Measurements from ENCODE around the gene CDK5R1. TPM values are rescaled to one million over a fixed set of nuclear protein-coding genes. Genes with fewer than 3 reads are reported as not detected.
A peak's percentile ranks its signal among the peaks of the same experiment; 100 is the strongest.
"Not testable (repeated sequence)": the region's sequence is repeated elsewhere in the genome, so short reads cannot be mapped to it uniquely, and the experiment has no call there.

The CDK5R1 gene
- 1 to 10 TPM in 1 of 2 donors, under 1 TPM in 1; 0.93 to 1.3 TPM for total RNA-seq
- long read RNA-seq, donor 1, full-length matches to known transcripts = 1 of 1 reads
- long read RNA-seq, donor 1, partial matches to known transcripts = 0 of 1 reads
- long read RNA-seq, donor 1, other reads (novel, unspliced or antisense) = 0 of 1 reads
- long read RNA-seq, donor 2 = 0 reads

- intact Hi-C loops (cut with DNase I) = loop anchor here (5.0 to 10.0 kb wide), 2 partner anchors 268 to 745 kb away; no protein-coding TSS in a partner anchor
- peak; percentile 89 for DNase-seq (ENCODE audit: low spot score)
Measured at GRCh38 chr17:32486701-32487472, at the start of gene CDK5R1. CDK5R1 (plus strand) TSS chr17:32486993; CDS start chr17:32487621, 628 bp downstream.

GRCh38 chr17:32440722-32441121 is 46.1 kb upstream of the CDK5R1 start:
- no peak for DNase-seq (ENCODE audit: low spot score)
- intact Hi-C loops (cut with DNase I) = no loop called here

DNA sequence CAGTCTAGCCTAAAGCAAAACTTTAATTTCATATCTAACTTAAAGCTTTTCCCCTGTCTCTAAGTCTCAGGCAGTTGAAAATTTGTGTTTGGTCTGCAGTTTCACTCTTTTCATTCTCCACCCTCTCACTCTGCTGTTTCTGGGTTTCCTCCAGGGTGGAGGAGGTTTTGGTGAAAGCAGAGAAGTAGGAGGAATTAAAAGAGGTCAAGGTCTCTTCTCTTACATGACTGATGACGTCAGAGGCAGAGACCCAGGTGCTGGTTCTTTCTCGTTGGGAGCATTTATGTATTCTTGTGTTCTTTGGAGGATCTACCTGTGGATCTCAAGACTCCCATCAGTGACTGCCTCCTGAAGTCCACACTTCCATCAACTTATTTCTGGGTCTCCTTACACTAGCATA is 44.9 kb upstream of the CDK5R1 start:
- intact Hi-C loops (cut with DNase I) = no loop called here
- DNase-seq (ENCODE audit: low spot score) = no peak

DNA sequence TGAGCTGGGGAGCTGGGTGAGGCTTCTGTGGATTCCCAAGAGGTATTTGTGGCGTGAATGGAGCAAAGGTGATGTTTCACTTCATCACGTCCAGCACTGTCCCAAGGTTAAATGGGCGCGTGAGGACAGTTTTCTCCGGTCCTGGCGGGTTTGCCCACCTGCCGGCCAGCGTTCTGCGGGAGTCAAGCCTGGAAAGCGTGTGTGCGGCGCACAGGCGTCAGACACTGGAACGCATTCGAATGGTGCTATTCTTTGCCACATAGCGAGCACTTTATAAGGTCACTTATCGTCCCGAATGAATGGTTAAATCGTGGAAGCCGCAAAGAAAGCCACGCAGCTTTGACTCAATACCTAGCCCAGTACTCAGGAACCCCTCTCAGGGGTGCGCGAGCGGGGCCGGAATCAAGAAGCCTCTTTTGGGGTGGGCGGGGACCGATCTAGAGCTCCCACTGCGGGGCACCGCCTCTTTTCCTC is 42.9 kb upstream of the CDK5R1 start:
- intact Hi-C loops (cut with DNase I) = no loop called here
- DNase-seq (ENCODE audit: low spot score) = no peak

GRCh38 chr17:32444301-32445073 is 42.3 kb upstream of the CDK5R1 start, which contains the start of gene PSMD11:
PSMD11 (plus strand) TSS chr17:32444510; CDS start chr17:32444524, 14 bp downstream.
- intact Hi-C loops (cut with DNase I) = no loop called here
- peak; percentile 99 for DNase-seq (ENCODE audit: low spot score)

DNA sequence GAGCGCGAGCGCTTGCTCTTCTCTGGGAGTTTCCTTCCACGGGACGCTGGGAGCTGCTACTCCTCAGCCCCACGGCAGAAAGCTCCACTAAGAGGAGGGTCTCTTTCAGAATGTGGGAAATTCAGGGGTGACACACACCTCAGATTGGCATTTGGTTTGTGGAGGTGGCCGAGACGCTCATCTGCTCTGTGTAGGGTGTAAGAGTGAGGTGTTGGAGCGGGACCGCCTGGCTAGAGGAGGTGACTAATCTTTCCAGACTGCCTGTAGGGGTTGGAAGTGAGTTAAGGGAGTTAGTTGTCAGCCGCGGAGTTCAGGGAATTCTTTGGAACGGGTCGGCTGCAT is 41.7 kb upstream of the CDK5R1 start:
- intact Hi-C loops (cut with DNase I) = no loop called here
- DNase-seq (ENCODE audit: low spot score) = no peak

DNA sequence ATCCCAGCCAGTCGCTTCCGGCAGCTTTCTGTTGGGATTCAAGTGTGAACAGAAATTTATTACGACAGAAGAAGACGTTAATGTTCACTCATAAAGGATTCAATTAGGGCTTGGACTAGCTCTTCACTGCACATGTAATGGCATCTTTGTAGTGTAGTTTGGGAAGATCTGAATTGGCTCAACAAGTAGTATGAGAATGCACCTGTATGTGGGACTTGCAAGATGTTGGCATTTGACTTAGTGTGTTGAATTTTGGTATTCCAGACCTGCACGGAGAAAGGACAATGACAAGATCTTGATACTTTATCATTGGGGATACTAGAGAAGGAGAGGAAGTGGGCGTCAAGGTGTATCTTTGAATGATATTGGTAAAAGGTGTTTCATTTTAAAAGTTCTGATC is 41.3 kb upstream of the CDK5R1 start:
- no peak for DNase-seq (ENCODE audit: low spot score)
- intact Hi-C loops (cut with DNase I) = no loop called here

- no peak for DNase-seq (ENCODE audit: low spot score)
- intact Hi-C loops (cut with DNase I) = no loop called here
Measured at GRCh38 chr17:32445971-32446370, 40.8 kb upstream of the CDK5R1 start.

- DNase-seq (ENCODE audit: low spot score) = no peak
Measured at GRCh38 chr17:32446949-32447348, 39.8 kb upstream of the CDK5R1 start.

DNA sequence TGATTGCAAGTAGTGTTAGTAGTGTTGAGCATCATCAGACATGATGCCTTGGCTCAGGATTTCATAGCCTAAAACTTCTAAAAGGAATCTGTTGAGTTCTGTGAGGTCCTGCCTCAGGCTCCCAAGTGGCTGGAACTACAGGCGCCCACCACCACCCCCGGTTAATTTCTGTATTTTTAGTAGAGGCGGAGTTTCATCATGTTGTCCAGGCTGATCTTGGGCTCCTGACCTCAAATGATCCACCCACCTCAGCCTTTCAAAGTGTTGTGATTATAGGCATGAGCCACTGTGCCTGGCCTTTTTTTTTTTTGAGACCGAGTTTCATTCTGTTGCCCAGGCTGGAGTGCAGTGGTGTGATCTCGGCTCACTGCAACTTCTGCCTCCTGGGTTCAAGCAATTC is 36.8 kb upstream of the CDK5R1 start:
- intact Hi-C loops (cut with DNase I) = no loop called here
- no peak for DNase-seq (ENCODE audit: low spot score)

More at GRCh38 chr17:32446949-32447348, 39.8 kb upstream of the CDK5R1 start:
- intact Hi-C loops (cut with DNase I) = no loop called here

- intact Hi-C loops (cut with DNase I) = not testable (repeated sequence)
Measured at GRCh38 chr17:32450379-32450778, 36.4 kb upstream of the CDK5R1 start.

DNA sequence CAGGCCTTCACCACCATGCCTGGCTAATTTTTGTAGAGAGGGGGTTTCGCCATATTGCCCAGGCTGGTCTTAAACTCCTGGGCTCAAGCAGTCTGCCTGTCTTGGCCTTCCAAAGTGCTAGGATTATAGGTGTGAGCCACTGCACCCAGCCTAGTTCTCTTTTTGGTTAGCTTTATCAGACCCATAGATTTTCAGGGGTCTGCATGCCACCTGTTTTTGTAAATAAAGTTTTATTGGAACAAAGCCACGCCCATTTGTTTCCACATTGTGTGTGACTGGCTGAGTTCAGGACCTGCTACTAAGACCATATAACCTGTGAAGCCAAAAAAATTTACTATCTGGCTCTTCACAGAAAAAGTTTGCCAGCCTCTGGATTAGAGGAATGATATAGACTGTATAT is 34.9 kb upstream of the CDK5R1 start:
- no peak for DNase-seq (ENCODE audit: low spot score)
- intact Hi-C loops (cut with DNase I) = no loop called here

More at GRCh38 chr17:32450379-32450778, 36.4 kb upstream of the CDK5R1 start:
- DNase-seq (ENCODE audit: low spot score) = not testable (repeated sequence)

GRCh38 chr17:32452281-32452680 is 34.5 kb upstream of the CDK5R1 start:
- DNase-seq (ENCODE audit: low spot score) = no peak
- intact Hi-C loops (cut with DNase I) = no loop called here

GRCh38 chr17:32453370-32453769 is 33.4 kb upstream of the CDK5R1 start:
- DNase-seq (ENCODE audit: low spot score) = no peak
- intact Hi-C loops (cut with DNase I) = no loop called here

- intact Hi-C loops (cut with DNase I) = no loop called here
- DNase-seq (ENCODE audit: low spot score) = no peak
Measured at GRCh38 chr17:32458371-32458770, 28.4 kb upstream of the CDK5R1 start.

DNA sequence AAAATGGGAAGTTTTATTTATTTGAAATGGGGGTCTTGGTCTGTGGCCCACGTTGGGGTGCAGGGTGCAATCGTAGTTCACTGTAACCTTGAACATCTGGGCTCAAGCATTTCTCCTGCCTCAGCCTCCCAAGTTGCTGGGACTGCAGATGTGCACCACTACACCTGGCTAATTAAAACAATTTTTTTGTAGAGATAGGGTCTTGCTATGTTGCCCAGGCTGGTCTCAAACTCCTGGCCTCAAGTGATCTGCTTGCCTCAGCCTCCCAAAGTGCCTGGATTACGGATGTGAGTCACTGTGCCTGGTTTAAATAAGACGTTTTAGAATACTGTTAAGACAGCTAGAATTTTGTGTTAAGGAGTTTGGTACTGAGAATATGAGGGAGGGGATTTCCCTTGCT is 26.7 kb upstream of the CDK5R1 start:
- no peak for DNase-seq (ENCODE audit: low spot score)
- intact Hi-C loops (cut with DNase I) = no loop called here

DNA sequence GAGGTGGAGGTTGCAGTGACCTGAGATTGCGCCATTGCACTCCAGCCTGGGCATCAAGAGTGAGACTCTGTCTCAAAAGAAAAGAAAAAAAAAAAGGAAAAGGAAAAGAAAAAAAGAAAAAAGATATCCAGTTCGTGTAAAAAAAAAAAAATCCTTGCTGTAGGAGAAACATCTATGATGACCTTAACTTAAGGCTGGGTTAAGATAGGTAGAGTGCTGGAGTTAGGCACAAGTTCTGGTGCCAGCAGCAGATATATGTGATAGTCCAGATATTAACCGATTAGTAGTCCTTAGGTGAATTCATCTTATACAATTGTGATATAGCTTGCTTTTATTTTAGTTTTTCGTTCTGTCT is 25.3 kb upstream of the CDK5R1 start:
- intact Hi-C loops (cut with DNase I) = no loop called here
- no peak for DNase-seq (ENCODE audit: low spot score)

- no peak for DNase-seq (ENCODE audit: low spot score)
- intact Hi-C loops (cut with DNase I) = no loop called here
Measured at GRCh38 chr17:32461853-32462617, 24.8 kb upstream of the CDK5R1 start.

DNA sequence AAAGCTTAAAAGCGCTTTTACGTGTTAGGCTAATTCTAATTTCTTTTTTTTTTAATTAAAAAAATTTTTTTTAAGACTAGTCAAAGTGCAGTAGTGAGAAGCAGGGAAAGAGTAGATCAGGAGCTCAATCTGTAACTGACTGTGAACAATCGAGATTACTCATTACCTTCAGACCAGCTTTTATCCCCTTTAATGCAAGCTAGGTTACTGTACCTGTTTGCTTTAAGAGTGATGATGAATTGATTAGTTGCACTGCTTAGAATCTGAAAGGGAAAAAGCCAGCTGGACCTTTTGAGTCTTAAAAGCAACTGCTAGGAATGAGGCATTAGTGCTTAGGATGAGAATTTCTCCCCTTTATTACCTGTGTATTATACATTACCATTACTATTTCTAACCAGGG is 23.5 kb upstream of the CDK5R1 start:
- DNase-seq (ENCODE audit: low spot score) = no peak
- intact Hi-C loops (cut with DNase I) = no loop called here

GRCh38 chr17:32464374-32464773 is 22.4 kb upstream of the CDK5R1 start:
- intact Hi-C loops (cut with DNase I) = no loop called here
- DNase-seq (ENCODE audit: low spot score) = no peak
